Adrenal gland (tissue), 5 donors: ENCODE results near the gene EXOC3L2.

ENCODE experiments used
- POLR2A ChIP-seq, 2 donors: fragments of 450-650 bp; IDR thresholded peaks; one replicate each; pipeline ENCODE4 v1.6.1; 2017; ENCODE audit warnings: antibody characterized with exemption in 2 of 2, mild to moderate bottlenecking in 2 of 2, moderate library complexity in 1 of 2
- TF ChIP-seq, protein P1 (sequence below), 6 experiments: fragments of 450-650 bp in 4 of 6; fragments of 200-600 bp in 2 of 6; sonication (generic) in 1 of 6; IDR thresholded peaks; 1 replicate in 5 of 6; 2 replicates in 1 of 6; pipeline versions ENCODE4 v1.5.1 to v1.8.0; 2016 to 2021; ENCODE audit warnings: antibody characterized with exemption in 6 of 6, mild to moderate bottlenecking in 2 of 6, moderate library complexity in 1 of 6
- donor health status: DM: no; HTN: no; CAD: no.

DNA sequence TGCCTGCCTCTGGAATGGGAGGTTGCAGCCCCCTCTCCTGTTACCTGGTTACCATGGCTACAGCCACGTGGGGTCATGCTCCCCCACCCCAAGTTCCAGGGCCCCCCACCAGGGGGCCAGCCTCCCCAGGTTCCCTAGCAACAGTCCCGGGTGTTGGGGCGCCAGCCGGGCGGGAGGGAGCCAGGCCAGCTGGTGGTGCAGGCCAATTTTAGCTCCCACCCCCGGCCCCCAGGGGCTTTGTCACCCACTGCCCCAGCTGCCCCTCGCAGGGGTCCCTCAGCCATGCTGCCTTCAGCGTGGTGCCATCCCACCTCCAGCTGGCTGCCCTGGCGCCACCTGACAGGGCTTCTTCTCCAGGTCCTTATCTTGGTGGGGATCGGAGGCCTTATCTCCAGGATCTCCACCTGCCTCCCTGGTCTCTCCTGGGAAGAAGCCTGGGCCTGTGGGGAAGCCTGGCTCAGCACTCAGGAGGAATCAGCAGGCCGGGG is 8.9 kb upstream of the EXOC3L2 start:
- TF ChIP-seq, protein P1, sequence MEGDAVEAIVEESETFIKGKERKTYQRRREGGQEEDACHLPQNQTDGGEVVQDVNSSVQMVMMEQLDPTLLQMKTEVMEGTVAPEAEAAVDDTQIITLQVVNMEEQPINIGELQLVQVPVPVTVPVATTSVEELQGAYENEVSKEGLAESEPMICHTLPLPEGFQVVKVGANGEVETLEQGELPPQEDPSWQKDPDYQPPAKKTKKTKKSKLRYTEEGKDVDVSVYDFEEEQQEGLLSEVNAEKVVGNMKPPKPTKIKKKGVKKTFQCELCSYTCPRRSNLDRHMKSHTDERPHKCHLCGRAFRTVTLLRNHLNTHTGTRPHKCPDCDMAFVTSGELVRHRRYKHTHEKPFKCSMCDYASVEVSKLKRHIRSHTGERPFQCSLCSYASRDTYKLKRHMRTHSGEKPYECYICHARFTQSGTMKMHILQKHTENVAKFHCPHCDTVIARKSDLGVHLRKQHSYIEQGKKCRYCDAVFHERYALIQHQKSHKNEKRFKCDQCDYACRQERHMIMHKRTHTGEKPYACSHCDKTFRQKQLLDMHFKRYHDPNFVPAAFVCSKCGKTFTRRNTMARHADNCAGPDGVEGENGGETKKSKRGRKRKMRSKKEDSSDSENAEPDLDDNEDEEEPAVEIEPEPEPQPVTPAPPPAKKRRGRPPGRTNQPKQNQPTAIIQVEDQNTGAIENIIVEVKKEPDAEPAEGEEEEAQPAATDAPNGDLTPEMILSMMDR (IDR thresholded peaks at IDR 0.05) = no peak
- TF ChIP-seq POLR2A (IDR thresholded peaks at IDR 0.05) = no peak
